HFF-Myc (cell line): ENCODE results near the gene GJC2.

ENCODE experiments used
- DNase-seq: peaks from one replicate; pipeline ENCODE4 v3.0.0-alpha.2; 2011; ENCODE audit warnings: low read depth; ENCODE audit errors: extremely low read depth
- H3K4me3 ChIP-seq: replicated peaks from 2 replicates; pipeline ENCODE4 v1.5.1; 2011; ENCODE audit warnings: low read depth, mild to moderate bottlenecking, control low read depth, low read length
- TF ChIP-seq, protein P1 (sequence below): IDR thresholded peaks from 2 replicates; pipeline ENCODE4 v1.5.1; 2012; ENCODE audit warnings: mild to moderate bottlenecking, low read depth, low read length, control low read depth; ENCODE audit errors: missing control alignments

Gene GJC2

GRCh38 chr1:228114827-228115226 is 34.9 kb upstream of the GJC2 start:
- TF ChIP-seq, protein P1, sequence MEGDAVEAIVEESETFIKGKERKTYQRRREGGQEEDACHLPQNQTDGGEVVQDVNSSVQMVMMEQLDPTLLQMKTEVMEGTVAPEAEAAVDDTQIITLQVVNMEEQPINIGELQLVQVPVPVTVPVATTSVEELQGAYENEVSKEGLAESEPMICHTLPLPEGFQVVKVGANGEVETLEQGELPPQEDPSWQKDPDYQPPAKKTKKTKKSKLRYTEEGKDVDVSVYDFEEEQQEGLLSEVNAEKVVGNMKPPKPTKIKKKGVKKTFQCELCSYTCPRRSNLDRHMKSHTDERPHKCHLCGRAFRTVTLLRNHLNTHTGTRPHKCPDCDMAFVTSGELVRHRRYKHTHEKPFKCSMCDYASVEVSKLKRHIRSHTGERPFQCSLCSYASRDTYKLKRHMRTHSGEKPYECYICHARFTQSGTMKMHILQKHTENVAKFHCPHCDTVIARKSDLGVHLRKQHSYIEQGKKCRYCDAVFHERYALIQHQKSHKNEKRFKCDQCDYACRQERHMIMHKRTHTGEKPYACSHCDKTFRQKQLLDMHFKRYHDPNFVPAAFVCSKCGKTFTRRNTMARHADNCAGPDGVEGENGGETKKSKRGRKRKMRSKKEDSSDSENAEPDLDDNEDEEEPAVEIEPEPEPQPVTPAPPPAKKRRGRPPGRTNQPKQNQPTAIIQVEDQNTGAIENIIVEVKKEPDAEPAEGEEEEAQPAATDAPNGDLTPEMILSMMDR, result no peak

DNA sequence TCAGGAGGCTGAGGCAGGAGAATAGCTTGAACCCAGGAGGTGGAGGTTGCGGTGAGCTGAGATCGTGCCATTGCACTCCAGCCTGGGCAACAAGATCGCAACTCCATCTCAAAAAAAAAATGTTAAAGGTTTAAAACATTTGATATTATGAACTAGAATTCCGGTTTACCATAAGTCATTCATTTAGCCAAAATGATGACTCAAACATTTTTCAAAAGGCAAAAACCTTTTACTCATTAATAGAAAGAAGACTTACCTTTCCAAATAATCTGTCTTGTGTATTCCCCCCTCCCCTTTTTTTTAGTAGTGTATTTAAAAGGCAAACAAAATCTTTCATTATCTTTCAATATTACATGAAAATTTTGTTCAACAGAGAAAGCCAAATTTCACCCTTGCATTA is 32.4 kb upstream of the GJC2 start:
- TF ChIP-seq, protein P1, result no peak
- no peak overlapping the region for H3K4me3 ChIP-seq

More at GRCh38 chr1:228114827-228115226, 34.9 kb upstream of the GJC2 start:
- DNase-seq, result no peak
- no peak overlapping the region for H3K4me3 ChIP-seq

GRCh38 chr1:228118040-228118439 is 31.7 kb upstream of the GJC2 start:
- TF ChIP-seq, protein P1, result no peak
- no peak overlapping the region for H3K4me3 ChIP-seq
- DNase-seq, result no peak

More for the DNA sequence above, 32.4 kb upstream of the GJC2 start:
- no peak for DNase-seq

GRCh38 chr1:228120351-228120750 is 29.4 kb upstream of the GJC2 start:
- TF ChIP-seq, protein P1, result no peak
- DNase-seq, result no peak
- no peak overlapping the region for H3K4me3 ChIP-seq

DNA sequence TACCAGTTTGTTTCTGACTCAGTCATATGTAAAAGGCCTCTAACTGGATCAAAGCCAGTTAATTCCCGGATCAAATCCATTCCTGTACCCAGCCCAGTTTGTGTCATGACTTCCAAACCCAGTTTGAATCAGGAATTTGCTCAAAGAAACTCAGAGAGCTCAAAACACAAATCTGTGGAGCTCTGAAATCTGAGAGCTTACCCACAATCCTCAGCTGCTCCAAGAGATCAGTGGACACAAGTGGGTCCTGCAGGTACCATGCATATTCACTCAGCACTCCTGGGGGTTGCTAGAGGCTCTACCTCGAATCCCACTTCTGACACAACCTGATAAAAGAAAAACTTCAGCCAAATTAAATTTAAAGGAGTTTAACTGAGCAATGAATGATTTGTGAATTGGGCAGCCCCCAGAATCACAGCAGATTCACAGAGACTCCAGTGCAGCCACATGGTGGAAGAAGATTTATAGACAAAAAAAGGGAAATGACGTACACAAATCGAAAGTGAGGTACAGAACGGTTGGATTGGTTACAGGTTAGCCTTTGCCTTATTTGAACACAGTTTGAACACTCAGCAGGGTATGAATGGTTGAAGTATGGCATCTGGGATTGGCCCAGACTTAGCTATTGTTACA is 28.8 kb upstream of the GJC2 start:
- no peak overlapping the region for H3K4me3 ChIP-seq
- no peak for DNase-seq
- TF ChIP-seq, protein P1, result no peak

GRCh38 chr1:228122921-228123441 is 26.7 kb upstream of the GJC2 start:
- H3K4me3 ChIP-seq, result no peak overlapping the region
- no peak for DNase-seq
- TF ChIP-seq, protein P1, result no peak
